ENCODE measurements around the gene AFG3L2. TPM values are rescaled to one million over a fixed set of nuclear protein-coding genes. Genes with fewer than 3 reads are reported as not detected.

AFG3L2 gene
- total RNA-seq, 1 donor from 2014 or later, result 46.7 TPM

DNA sequence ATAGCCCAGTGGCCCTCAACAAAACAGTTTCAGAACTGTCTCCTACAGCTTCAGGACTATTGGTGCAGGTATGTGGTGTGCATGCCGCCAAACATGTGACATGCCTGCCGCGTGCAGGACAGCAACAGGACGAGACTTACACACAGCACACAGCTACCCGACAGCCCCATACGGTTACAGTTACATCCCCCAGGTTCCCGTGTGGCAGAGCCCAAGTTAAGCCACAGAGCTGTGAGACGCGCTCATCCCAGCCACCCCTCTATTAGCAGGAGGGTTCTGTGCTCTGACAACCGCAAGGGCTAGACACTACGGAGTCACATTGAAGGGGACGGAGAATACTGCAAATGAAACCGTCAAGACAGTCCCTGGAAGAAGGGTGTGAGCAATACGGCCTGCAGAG lies 85.3 kb downstream of the AFG3L2 start:
- Mint-ChIP-seq H3K36me3 (ENCODE audit: low read depth, unreplicated experiment) (no peaks in the 10 kb centered on the region), H3K27me3 (ENCODE audit: low read depth, unreplicated experiment) (peaks cover 2% of the 10 kb centered on the region), H3K27ac (ENCODE audit: unreplicated experiment) (no peak overlapping the region), H3K9me3 (ENCODE audit: unreplicated experiment) (peaks cover 3% of the 10 kb centered on the region), H3K4me1 (ENCODE audit: low read depth, unreplicated experiment) (peaks cover 12% of the 10 kb centered on the region), H3K4me3 (ENCODE audit: unreplicated experiment) (no peak overlapping the region)
- DNase-seq (ENCODE audit: low read depth) (no peak), FAIRE-seq (no peak)
- Histone ChIP-seq H2AFZ (ENCODE audit: low read depth, low read length) (no peak overlapping the region), H3K27ac (ENCODE audit: low read depth, low read length) (no peak overlapping the region), H3K4me3 (ENCODE audit: insufficient read depth, low read depth, low read length) (no peak overlapping the region), H3K36me3 (ENCODE audit: insufficient read depth, low read length) (no peaks in the 10 kb centered on the region), H4K20me1 (ENCODE audit: insufficient read depth, low read length) (no peaks in the 10 kb centered on the region), H3K4me2 (ENCODE audit: low read length) (no peak overlapping the region), H3K4me1 (ENCODE audit: insufficient read depth, low read length) (peaks cover 28% of the 10 kb centered on the region), H3K9me3 (ENCODE audit: insufficient read depth, low read depth, low read length) (no peaks in the 10 kb centered on the region), H3K27me3 (ENCODE audit: insufficient read depth, low read length) (no peaks in the 10 kb centered on the region), H3K9ac (ENCODE audit: low read length) (no peak overlapping the region), H3K79me2 (ENCODE audit: insufficient read depth, low read length) (no peaks in the 10 kb centered on the region)
- TF ChIP-seq EZH2 (IDR thresholded peaks at IDR 0.05; ENCODE audit: insufficient read depth, low read length), result no peak
- TF ChIP-seq, protein P1, sequence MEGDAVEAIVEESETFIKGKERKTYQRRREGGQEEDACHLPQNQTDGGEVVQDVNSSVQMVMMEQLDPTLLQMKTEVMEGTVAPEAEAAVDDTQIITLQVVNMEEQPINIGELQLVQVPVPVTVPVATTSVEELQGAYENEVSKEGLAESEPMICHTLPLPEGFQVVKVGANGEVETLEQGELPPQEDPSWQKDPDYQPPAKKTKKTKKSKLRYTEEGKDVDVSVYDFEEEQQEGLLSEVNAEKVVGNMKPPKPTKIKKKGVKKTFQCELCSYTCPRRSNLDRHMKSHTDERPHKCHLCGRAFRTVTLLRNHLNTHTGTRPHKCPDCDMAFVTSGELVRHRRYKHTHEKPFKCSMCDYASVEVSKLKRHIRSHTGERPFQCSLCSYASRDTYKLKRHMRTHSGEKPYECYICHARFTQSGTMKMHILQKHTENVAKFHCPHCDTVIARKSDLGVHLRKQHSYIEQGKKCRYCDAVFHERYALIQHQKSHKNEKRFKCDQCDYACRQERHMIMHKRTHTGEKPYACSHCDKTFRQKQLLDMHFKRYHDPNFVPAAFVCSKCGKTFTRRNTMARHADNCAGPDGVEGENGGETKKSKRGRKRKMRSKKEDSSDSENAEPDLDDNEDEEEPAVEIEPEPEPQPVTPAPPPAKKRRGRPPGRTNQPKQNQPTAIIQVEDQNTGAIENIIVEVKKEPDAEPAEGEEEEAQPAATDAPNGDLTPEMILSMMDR (IDR thresholded peaks at IDR 0.05; ENCODE audit: insufficient read depth, low read depth, low read length), result no peak

DNA sequence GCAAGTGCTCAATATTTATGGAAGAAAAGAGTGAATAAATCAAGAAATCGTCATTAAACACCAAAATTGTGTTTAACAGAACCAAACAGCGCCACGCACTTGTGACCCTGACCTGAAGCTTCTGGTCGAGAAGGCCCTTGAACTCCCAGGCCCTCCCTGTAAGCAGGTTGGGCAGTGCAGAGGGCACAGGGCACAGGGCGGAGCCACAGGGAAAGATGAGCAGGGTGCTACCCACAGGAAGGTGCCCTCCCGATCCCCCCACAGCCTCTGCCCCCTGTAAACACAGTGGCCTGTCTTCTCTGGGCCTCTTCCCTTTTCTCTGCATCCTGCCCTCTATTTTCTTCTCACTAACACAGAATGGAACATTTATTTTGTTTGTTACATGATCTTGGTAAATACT lies 85.9 kb downstream of the AFG3L2 start:
- no peaks in the 10 kb centered on the region for H3K36me3 Mint-ChIP-seq (ENCODE audit: low read depth, unreplicated experiment)
- peaks cover 2% of the 10 kb centered on the region for H3K27me3 Mint-ChIP-seq (ENCODE audit: low read depth, unreplicated experiment)

GRCh38 chr18:12290086-12290485 lies 86.9 kb downstream of the AFG3L2 start:
- DNase-seq (ENCODE audit: low read depth) (no peak), FAIRE-seq (no peak)
- no peak overlapping the region for H3K27ac Mint-ChIP-seq (ENCODE audit: unreplicated experiment)
- peaks cover 2% of the 10 kb centered on the region for H3K27me3 Mint-ChIP-seq (ENCODE audit: low read depth, unreplicated experiment)
- H3K4me1 ChIP-seq (ENCODE audit: insufficient read depth, low read length), result peaks cover 20% of the 10 kb centered on the region
- H3K27me3 ChIP-seq (ENCODE audit: insufficient read depth, low read length), result no peaks in the 10 kb centered on the region
- H3K4me3 Mint-ChIP-seq (ENCODE audit: unreplicated experiment), result no peak overlapping the region
- H3K36me3 Mint-ChIP-seq (ENCODE audit: low read depth, unreplicated experiment), result no peaks in the 10 kb centered on the region
- no peak overlapping the region for H3K4me3 ChIP-seq (ENCODE audit: insufficient read depth, low read depth, low read length)
- no peak overlapping the region for H3K27ac ChIP-seq (ENCODE audit: low read depth, low read length)
- H2AFZ ChIP-seq (ENCODE audit: low read depth, low read length), result no peak overlapping the region
- no peak overlapping the region for H3K9ac ChIP-seq (ENCODE audit: low read length)
- no peaks in the 10 kb centered on the region for H3K36me3 ChIP-seq (ENCODE audit: insufficient read depth, low read length)
- no peaks in the 10 kb centered on the region for H4K20me1 ChIP-seq (ENCODE audit: insufficient read depth, low read length)
- no peak for TF ChIP-seq EZH2 (IDR thresholded peaks at IDR 0.05; ENCODE audit: insufficient read depth, low read length)
- TF ChIP-seq, protein P1 (IDR thresholded peaks at IDR 0.05; ENCODE audit: insufficient read depth, low read depth, low read length), result no peak
- H3K4me1 Mint-ChIP-seq (ENCODE audit: low read depth, unreplicated experiment), result peaks cover 10% of the 10 kb centered on the region
- no peaks in the 10 kb centered on the region for H3K9me3 ChIP-seq (ENCODE audit: insufficient read depth, low read depth, low read length)
- peaks cover 3% of the 10 kb centered on the region for H3K9me3 Mint-ChIP-seq (ENCODE audit: unreplicated experiment)
- H3K79me2 ChIP-seq (ENCODE audit: insufficient read depth, low read length), result no peaks in the 10 kb centered on the region
- no peak overlapping the region for H3K4me2 ChIP-seq (ENCODE audit: low read length)

More for the DNA sequence above, 85.9 kb downstream of the AFG3L2 start:
- Mint-ChIP-seq H3K4me1 (ENCODE audit: low read depth, unreplicated experiment) (peaks cover 10% of the 10 kb centered on the region), H3K4me3 (ENCODE audit: unreplicated experiment) (no peak overlapping the region), H3K27ac (ENCODE audit: unreplicated experiment) (no peak overlapping the region), H3K9me3 (ENCODE audit: unreplicated experiment) (peaks cover 3% of the 10 kb centered on the region)
- Histone ChIP-seq H3K4me1 (ENCODE audit: insufficient read depth, low read length) (peaks cover 27% of the 10 kb centered on the region), H4K20me1 (ENCODE audit: insufficient read depth, low read length) (no peaks in the 10 kb centered on the region), H3K4me3 (ENCODE audit: insufficient read depth, low read depth, low read length) (no peak overlapping the region), H3K36me3 (ENCODE audit: insufficient read depth, low read length) (no peaks in the 10 kb centered on the region), H3K27ac (ENCODE audit: low read depth, low read length) (no peak overlapping the region), H3K4me2 (ENCODE audit: low read length) (no peak overlapping the region), H3K9ac (ENCODE audit: low read length) (no peak overlapping the region), H2AFZ (ENCODE audit: low read depth, low read length) (no peak overlapping the region), H3K27me3 (ENCODE audit: insufficient read depth, low read length) (no peaks in the 10 kb centered on the region), H3K79me2 (ENCODE audit: insufficient read depth, low read length) (no peaks in the 10 kb centered on the region), H3K9me3 (ENCODE audit: insufficient read depth, low read depth, low read length) (no peaks in the 10 kb centered on the region)
- DNase-seq (ENCODE audit: low read depth) (no peak), FAIRE-seq (no peak)
- no peak for TF ChIP-seq EZH2 (IDR thresholded peaks at IDR 0.05; ENCODE audit: insufficient read depth, low read length)
- TF ChIP-seq, protein P1 (IDR thresholded peaks at IDR 0.05; ENCODE audit: insufficient read depth, low read depth, low read length), result no peak

Measured in astrocyte (in vitro differentiated cells and primary cell).